Measurements from ENCODE around the gene HDDC3.

The HDDC3 gene, protein sequence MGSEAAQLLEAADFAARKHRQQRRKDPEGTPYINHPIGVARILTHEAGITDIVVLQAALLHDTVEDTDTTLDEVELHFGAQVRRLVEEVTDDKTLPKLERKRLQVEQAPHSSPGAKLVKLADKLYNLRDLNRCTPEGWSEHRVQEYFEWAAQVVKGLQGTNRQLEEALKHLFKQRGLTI

DNA sequence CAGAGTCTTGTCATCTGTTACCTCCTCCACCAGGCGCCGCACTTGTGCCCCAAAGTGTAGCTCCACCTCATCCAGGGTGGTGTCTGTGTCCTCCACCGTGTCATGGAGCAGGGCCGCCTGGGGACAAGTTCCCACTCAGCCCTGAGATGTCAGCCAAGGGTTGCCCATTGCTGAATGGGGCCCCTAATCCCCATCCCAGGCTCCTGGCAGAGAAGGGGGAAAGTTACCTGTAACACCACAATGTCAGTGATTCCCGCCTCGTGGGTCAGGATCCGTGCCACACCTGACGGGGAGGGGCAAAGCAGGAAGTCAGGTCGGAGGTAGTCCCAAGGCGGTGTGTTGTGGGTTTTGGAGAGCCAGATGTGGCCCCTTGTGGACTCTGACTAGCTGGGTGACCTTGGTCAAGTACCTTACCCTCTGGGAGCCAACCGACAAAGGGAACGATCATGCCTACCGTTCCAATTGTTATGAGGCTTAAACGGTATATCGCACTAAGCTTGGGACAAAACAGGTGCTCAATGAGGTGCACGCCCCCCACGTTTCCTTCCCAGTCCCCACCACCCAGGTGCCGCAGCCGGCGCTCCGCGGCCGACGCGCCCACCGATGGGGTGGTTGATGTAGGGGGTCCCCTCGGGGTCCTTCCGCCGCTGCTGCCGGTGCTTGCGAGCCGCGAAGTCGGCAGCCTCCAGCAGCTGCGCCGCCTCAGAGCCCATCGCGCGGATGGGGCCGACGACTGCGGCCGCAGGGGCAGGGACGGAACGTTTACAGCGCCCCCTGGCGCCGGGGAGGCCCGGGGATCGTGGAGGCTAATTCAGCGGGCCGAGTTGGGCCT lies at the start of gene HDDC3:
Gene HDDC3, minus strand, starts transcription at position 722 of the 832 bp plus-strand sequence. Its CDS starts 9 bp downstream, at position 713.
- DNase-seq: peak; percentile 59

GRCh38 chr15:90982135-90982534 lies 49.8 kb upstream of the HDDC3 start:
- DNase-seq: no peak

DNA sequence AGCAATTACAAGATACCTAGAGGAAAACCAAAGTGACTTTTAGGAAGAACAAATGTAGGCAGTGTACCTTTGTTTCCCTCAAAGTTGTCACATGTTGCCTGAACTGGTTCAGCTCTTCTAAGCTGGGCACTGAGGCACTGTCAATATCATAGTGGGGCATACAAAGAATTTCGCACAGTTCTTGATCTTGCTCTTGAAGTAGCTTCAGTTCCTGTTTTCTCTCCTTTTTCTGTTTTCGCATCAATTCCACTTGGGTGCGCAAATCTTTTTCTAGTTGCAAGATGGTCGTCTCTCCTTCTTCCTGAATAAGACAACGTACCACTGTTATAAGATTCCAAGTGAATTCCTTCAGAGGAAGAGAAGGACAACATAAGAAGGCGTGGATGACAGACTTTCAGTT lies 49.3 kb upstream of the HDDC3 start:
- DNase-seq: no peak

GRCh38 chr15:90979582-90979981 lies 47.2 kb upstream of the HDDC3 start:
- no peak for DNase-seq

- no peak for DNase-seq
Observed at GRCh38 chr15:90974216-90974615, 41.9 kb upstream of the HDDC3 start.

DNA sequence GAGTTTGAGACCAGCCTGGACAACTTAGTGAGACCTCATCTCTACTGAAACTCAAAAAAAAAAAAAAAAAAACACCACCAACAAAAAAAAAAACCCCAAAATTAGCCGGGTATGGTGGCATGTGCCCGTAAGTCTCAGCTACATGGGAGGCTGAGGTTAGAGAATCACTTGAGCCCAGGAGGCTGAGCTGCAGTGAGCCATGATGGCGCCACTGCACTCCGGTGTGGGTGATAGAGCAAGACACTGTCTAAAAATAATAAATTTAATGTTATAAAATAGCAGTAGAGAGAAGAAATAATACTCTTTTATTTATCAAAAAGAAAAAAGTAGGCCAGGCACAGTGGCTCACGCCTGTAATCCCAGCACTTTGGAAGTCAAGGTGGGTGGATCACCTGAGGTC lies 39.8 kb upstream of the HDDC3 start:
- no peak for DNase-seq

DNA sequence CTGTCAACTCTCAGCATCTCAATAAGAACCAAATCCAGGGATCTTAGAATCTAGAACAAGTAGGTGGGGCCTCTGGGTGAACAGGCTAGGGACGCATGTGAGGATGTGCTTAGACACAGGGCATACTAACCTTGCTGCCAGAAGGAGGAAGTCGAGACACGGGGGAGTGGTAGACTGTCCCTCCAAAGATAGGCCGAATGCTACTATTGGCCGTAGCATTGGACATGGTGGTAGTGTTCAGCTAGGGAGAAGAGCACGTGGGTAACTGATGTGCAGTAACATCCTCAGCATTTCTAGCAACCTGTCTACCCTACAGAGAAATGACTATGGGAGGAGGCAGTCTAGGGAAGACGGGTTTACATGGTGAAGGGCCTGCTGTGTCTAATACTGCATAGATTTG lies 37.9 kb upstream of the HDDC3 start:
- DNase-seq: no peak

GRCh38 chr15:90968434-90968833 lies 36.1 kb upstream of the HDDC3 start:
- no peak for DNase-seq

- no peak for DNase-seq
Observed at GRCh38 chr15:90967206-90967605, 34.9 kb upstream of the HDDC3 start.

GRCh38 chr15:90966262-90966661 lies 33.9 kb upstream of the HDDC3 start:
- DNase-seq: no peak

GRCh38 chr15:90962021-90962420 lies 29.7 kb upstream of the HDDC3 start:
- DNase-seq: no peak

GRCh38 chr15:90960298-90961091 lies 28.1 kb upstream of the HDDC3 start:
- no peak for DNase-seq

DNA sequence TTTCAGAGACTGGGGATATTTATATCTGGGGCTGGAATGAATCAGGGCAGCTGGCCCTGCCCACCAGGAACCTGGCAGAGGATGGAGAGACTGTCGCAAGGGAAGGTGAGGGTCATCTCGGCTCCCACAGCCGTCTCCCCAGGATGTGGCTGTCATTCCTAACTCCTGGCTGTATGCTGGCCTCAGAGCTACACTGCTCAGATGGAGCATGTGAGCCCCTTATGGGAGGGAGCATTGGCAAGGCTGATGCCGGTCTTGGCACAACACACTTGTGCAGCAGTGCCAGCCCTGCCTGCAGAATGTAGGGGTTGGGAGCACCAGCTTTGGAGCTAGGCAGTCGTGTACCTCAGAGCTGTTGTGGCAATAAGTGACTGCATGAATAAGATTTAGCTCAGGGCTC lies 27.5 kb upstream of the HDDC3 start:
- DNase-seq: no peak

- no peak for DNase-seq
Observed at GRCh38 chr15:90959028-90959595, 26.8 kb upstream of the HDDC3 start.

- no peak for DNase-seq
Observed at GRCh38 chr15:90957791-90958190, 25.4 kb upstream of the HDDC3 start.

DNA sequence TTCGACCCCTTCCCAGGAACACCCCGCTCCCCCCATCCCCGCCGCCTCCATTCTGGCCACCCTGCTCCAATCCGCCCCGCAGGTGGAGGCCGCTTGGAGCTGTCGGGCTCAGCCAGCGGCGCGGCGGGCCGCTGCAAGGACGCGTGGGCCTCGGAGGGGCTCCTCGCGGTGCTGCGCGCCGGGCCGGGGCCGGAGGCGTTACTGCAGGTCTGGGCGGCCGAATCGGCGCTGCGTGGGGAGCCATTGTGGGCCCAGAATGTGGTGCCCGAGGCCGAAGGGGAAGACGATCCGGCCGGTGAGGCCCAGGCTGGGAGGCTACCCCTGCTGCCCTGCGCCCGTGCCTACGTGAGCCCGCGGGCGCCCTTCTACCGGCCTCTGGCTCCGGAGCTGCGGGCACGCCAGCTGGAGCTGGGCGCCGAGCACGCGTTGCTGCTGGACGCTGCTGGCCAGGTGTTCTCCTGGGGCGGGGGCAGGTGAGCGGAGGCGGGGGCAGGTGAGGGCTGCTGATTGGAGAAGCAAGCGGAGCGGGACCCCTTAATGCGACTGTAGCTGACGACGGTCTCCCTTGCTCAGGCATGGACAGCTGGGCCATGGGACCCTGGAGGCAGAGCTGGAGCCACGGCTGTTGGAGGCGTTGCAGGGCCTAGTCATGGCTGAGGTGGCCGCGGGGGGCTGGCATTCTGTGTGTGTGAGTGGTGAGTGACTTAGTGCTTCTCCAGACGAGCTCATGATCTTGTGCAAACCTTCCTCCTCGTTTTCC lies 24.9 kb upstream of the HDDC3 start:
- DNase-seq: no peak

DNA sequence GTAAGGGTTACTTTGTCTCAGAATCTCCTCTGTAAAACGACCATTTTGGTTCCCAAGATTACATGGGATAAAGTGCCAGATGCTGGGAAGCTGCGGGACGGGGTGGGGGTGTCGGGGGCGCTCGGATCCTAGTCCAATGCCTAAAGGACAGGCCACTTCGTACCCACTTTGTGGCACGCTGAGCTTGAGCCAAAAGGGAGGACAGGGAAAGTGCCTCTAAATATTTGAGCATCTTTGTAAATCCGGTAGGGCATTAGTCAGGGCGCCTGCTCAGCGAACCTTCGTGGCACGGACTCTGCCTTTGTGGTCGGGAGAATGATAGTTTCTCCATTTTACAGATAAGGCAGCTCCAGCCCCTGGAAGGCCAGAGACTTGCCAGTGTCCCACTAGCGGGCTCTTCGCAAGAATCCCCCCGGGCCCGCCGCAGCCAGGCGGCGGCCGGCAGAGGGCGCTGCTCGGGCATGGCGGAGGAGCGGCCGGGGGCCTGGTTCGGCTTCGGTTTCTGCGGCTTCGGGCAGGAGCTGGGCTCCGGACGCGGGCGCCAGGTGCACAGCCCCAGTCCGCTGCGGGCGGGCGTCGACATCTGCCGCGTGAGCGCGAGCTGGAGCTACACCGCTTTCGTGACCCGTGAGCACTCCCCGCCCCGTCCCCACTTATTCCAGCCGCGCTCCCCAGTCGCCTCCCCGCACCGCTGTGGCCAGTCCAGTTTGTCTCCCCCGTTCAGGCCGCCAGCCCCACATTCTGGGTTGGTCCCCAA lies 24.1 kb upstream of the HDDC3 start:
- DNase-seq: no peak

DNA sequence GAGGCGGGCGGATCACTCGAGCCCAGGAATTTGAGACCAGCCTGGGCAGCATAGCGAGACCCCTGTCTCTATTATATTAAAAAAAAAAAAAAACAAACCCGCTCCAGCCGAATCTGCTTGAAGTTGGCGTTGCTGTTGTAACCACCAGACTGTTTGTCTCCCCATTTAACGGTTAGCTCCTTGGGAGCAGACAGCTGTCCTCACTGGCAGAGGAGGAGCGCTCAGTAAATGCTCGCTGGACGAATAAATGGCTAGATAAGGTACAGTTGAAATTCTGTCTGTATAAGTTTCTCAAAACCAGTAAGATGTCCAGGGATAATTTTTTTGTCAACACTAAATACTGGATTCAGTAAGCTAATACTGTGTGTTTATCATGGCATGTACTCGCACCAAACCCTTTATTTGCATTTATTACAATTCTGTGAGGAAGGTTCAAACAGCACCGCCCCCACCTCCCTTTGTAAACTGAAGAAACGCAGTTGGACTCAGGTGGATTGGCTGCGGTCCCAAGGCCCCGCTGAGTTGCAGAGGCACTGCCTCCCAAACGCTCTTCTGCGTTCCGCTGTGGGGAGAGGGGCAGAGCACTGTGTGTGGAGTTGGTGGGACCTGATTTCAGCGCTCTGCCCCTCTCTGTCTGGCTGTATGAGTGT lies 23.4 kb upstream of the HDDC3 start:
- DNase-seq: no peak

GRCh38 chr15:90954712-90955623 lies 22.6 kb upstream of the HDDC3 start, which contains the start of gene RCCD1:
TSS of gene RCCD1 (plus strand) at chr15:90954884. CDS start at chr15:90956735, 1,851 bp downstream.
- no peak for DNase-seq

Data from DMS79 (cell line).